Trophoblast cell (in vitro differentiated cells and primary cell): ENCODE measurements around the gene ANKUB1.

ENCODE experiments used
- DNase-seq, 2 donors: peaks; one replicate each; pipeline ENCODE4 v3.0.0-alpha.2; 2016
- H2AFZ ChIP-seq: 2 replicates; pipeline ENCODE4 v1.6.1; 2013; ENCODE audit warnings: low read length, moderate library complexity, mild to moderate bottlenecking; ENCODE audit not compliant: insufficient read depth, poor library complexity
- H2AK5ac ChIP-seq: 2 replicates; pipeline ENCODE4 v1.6.1; 2013; ENCODE audit warnings: mild to moderate bottlenecking, low read length
- H2BK120ac ChIP-seq: 2 replicates; pipeline ENCODE4 v1.6.1; 2013; ENCODE audit warnings: low read length, mild to moderate bottlenecking, moderate library complexity; ENCODE audit not compliant: insufficient read depth, poor library complexity
- H2BK12ac ChIP-seq: 2 replicates; pipeline ENCODE4 v1.6.1; 2013; ENCODE audit warnings: mild to moderate bottlenecking, low read length, moderate library complexity
- H2BK5ac ChIP-seq: 2 replicates; pipeline ENCODE4 v1.6.1; 2013; ENCODE audit warnings: low read length, low read depth, moderate library complexity, mild to moderate bottlenecking; ENCODE audit not compliant: poor library complexity
- H3K14ac ChIP-seq: 2 replicates; pipeline ENCODE4 v1.6.1; 2013; ENCODE audit warnings: mild to moderate bottlenecking, low read length
- H3K18ac ChIP-seq: 2 replicates; pipeline ENCODE4 v1.6.1; 2013; ENCODE audit warnings: mild to moderate bottlenecking, low read length
- H3K23ac ChIP-seq: 2 replicates; pipeline ENCODE4 v1.6.1; 2013; ENCODE audit warnings: low read length
- H3K27ac ChIP-seq: 2 replicates; pipeline ENCODE4 v1.5.1; 2013; ENCODE audit warnings: low read depth, mild to moderate bottlenecking, inconsistent platforms, low read length, moderate library complexity
- H3K27me3 ChIP-seq: 2 replicates; pipeline ENCODE4 v1.6.1; 2013; ENCODE audit warnings: inconsistent platforms, mild to moderate bottlenecking, low read length, moderate library complexity; ENCODE audit not compliant: insufficient read depth
- H3K36me3 ChIP-seq, 2 experiments: 1 replicate in 1 of 2; 2 replicates in 1 of 2; pipeline ENCODE4 v1.6.1; 2013; ENCODE audit warnings: low read length in 2 of 2, mild to moderate bottlenecking in 2 of 2, moderate library complexity in 1 of 2; ENCODE audit not compliant: insufficient read depth in 2 of 2, control insufficient read depth in 1 of 2
- H3K4ac ChIP-seq: 2 replicates; pipeline ENCODE4 v1.6.1; 2013; ENCODE audit warnings: low read depth, mild to moderate bottlenecking, low read length, moderate library complexity
- H3K4me1 ChIP-seq, 2 experiments: 1 replicate in 1 of 2; 2 replicates in 1 of 2; pipeline ENCODE4 v1.6.1; 2013; ENCODE audit warnings: low read length in 2 of 2, mild to moderate bottlenecking in 2 of 2, moderate library complexity in 1 of 2; ENCODE audit not compliant: insufficient read depth in 2 of 2, control insufficient read depth in 1 of 2
- H3K4me2 ChIP-seq: 2 replicates; pipeline ENCODE4 v1.6.1; 2013; ENCODE audit warnings: inconsistent platforms, mild to moderate bottlenecking, low read length, moderate library complexity
- H3K4me3 ChIP-seq: 2 replicates; pipeline ENCODE4 v1.5.1; 2013; ENCODE audit warnings: mild to moderate bottlenecking, low read depth, low read length, inconsistent platforms
- H3K79me1 ChIP-seq: one replicate; pipeline ENCODE4 v1.6.1; 2013; ENCODE audit warnings: low read length
- H3K79me2 ChIP-seq: 2 replicates; pipeline ENCODE4 v1.6.1; 2013; ENCODE audit warnings: low read length, mild to moderate bottlenecking; ENCODE audit not compliant: control insufficient read depth, insufficient read depth, poor library complexity
- H3K9ac ChIP-seq: 2 replicates; pipeline ENCODE4 v1.6.1; 2013; ENCODE audit warnings: mild to moderate bottlenecking, low read length
- H3K9me3 ChIP-seq: 2 replicates; pipeline ENCODE4 v1.6.1; 2013; ENCODE audit warnings: low read depth, mild to moderate bottlenecking, control low read depth, inconsistent platforms, low read length; ENCODE audit not compliant: insufficient read depth
- H4K12ac ChIP-seq: 2 replicates; pipeline ENCODE4 v1.6.1; 2013; ENCODE audit warnings: low read depth, mild to moderate bottlenecking, low read length, moderate library complexity
- H4K8ac ChIP-seq: 2 replicates; pipeline ENCODE4 v1.6.1; 2013; ENCODE audit warnings: low read depth, mild to moderate bottlenecking, low read length, moderate library complexity
- H4K91ac ChIP-seq: one replicate; pipeline ENCODE4 v1.6.1; 2013; ENCODE audit warnings: low read depth, mild to moderate bottlenecking, low read length, moderate library complexity
- WGBS: extraction: QIAGEN DNeasy Blood & Tissue Kit; methylation state at CpG from one replicate; pipeline ENCODE4 v1.1.7; 2013; ENCODE audit warnings: missing lambda C conversion rate; ENCODE audit not compliant: insufficient read length, insufficient coverage; ENCODE audit errors: extremely low coverage; 5-methylcytosine and 5-hydroxymethylcytosine counted together

ANKUB1 gene

DNA sequence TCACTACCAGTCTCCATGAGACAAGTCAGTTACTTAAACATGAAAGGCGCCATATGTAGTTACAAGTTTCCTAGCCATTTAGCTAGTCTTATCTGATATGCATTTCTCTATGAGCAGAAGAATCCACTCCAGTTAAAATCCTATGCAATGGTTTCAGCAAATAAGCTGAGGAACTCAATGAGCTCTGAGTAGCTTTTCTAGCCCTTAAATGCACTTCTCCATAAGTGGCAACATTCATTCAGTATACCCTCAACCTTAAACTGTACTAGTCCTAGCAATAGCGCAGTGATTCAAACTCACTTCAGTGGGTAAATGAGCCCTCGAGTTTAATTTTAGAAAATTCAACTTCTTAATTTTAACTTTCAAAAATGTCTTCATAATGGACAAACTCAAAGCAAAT is 47.7 kb downstream of the ANKUB1 start:
- H4K91ac ChIP-seq: no peak overlapping the region
- H3K4me2 ChIP-seq: no peak overlapping the region
- H3K18ac ChIP-seq: no peak overlapping the region
- H2AFZ ChIP-seq: no peak overlapping the region
- no CpG with 5 or more reads among the region's 3 CpGs for WGBS
- H3K4me1 ChIP-seq: no peaks in the 10 kb centered on the region
- no peaks in the 10 kb centered on the region for H3K79me2 ChIP-seq
- H3K79me1 ChIP-seq: no peaks in the 10 kb centered on the region
- no peak overlapping the region for H2BK120ac ChIP-seq
- no peak overlapping the region for H3K4ac ChIP-seq
- no peak overlapping the region for H2BK12ac ChIP-seq
- no peak overlapping the region for H3K9ac ChIP-seq
- no peak overlapping the region for H2AK5ac ChIP-seq
- peaks cover 6 to 12% of the 10 kb centered on the region in 2 experiments for H3K36me3 ChIP-seq
- no peaks in the 10 kb centered on the region for H3K27me3 ChIP-seq
- H3K23ac ChIP-seq: no peak overlapping the region
- no peak overlapping the region for H2BK5ac ChIP-seq
- no peak for DNase-seq
- H3K27ac ChIP-seq: no peak overlapping the region
- no peak overlapping the region for H4K8ac ChIP-seq
- H3K4me3 ChIP-seq: no peak overlapping the region
- H4K12ac ChIP-seq: no peak overlapping the region
- H3K9me3 ChIP-seq: no peaks in the 10 kb centered on the region
- no peak overlapping the region for H3K14ac ChIP-seq

- Histone ChIP-seq H3K4me3 (no peak overlapping the region), H3K27me3 (no peaks in the 10 kb centered on the region), H3K27ac (no peak overlapping the region), H3K4me2 (no peak overlapping the region), H3K79me1 (no peaks in the 10 kb centered on the region), H3K18ac (no peak overlapping the region), H4K91ac (no peak overlapping the region), H3K4me1 (no peaks in the 10 kb centered on the region), H2BK120ac (no peak overlapping the region), H2BK12ac (no peak overlapping the region), H3K14ac (no peak overlapping the region), H2AK5ac (no peak overlapping the region), H3K4ac (no peak overlapping the region), H3K79me2 (no peaks in the 10 kb centered on the region), H3K9ac (no peak overlapping the region), H2BK5ac (no peak overlapping the region), H2AFZ (no peak overlapping the region), H4K12ac (no peak overlapping the region), H4K8ac (no peak overlapping the region), H3K23ac (no peak overlapping the region), H3K36me3 (peaks cover 6 to 12% of the 10 kb centered on the region in 2 experiments), H3K9me3 (no peaks in the 10 kb centered on the region)
- no peak for DNase-seq
Observed at GRCh38 chr3:149744151-149744550, 48.2 kb downstream of the ANKUB1 start.

GRCh38 chr3:149739396-149739795 is 53.0 kb downstream of the ANKUB1 start:
- Histone ChIP-seq H3K9ac (no peak overlapping the region), H3K23ac (no peak overlapping the region), H4K12ac (no peak overlapping the region), H4K8ac (no peak overlapping the region), H2BK12ac (no peak overlapping the region), H3K9me3 (no peaks in the 10 kb centered on the region), H4K91ac (no peak overlapping the region), H3K4me1 (no peaks in the 10 kb centered on the region), H2AFZ (no peak overlapping the region), H3K79me1 (no peaks in the 10 kb centered on the region), H3K4ac (no peak overlapping the region), H2BK5ac (no peak overlapping the region), H3K4me3 (no peak overlapping the region), H2AK5ac (no peak overlapping the region), H3K27ac (no peak overlapping the region), H3K27me3 (no peaks in the 10 kb centered on the region), H3K14ac (no peak overlapping the region), H3K18ac (no peak overlapping the region), H3K4me2 (no peak overlapping the region), H3K36me3 (peaks cover 0 to 4% of the 10 kb centered on the region in 2 experiments), H2BK120ac (no peak overlapping the region), H3K79me2 (no peaks in the 10 kb centered on the region)
- DNase-seq: no peak
- WGBS: no CpG with 5 or more reads among the region's 2 CpGs

DNA sequence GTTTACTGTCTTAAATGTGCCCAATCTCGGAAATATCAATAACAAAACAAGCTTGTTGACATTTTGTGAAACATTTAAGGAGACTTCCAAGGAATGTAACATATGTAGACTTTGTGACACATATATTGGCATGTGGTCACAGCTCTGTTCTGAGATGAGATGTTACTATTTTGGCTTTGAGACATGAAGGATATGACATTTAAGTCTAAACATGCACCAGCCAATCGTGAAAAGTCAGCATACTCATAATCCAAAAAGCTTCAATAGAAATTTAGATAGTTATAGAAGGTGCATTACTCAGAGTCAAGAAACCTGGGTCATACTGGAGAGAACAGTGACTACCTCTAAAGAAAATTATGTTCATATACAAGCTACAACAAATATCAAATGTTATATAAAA is 53.5 kb downstream of the ANKUB1 start:
- no CpG with 5 or more reads among the region's 2 CpGs for WGBS
- H2BK5ac ChIP-seq: no peak overlapping the region
- no peak overlapping the region for H4K91ac ChIP-seq
- no peak overlapping the region for H3K18ac ChIP-seq
- H3K79me1 ChIP-seq: no peaks in the 10 kb centered on the region
- H3K79me2 ChIP-seq: no peaks in the 10 kb centered on the region
- no peaks in the 10 kb centered on the region for H3K4me1 ChIP-seq
- H3K4me3 ChIP-seq: no peak overlapping the region
- no peak overlapping the region for H3K4me2 ChIP-seq
- H3K9ac ChIP-seq: no peak overlapping the region
- H3K27ac ChIP-seq: no peak overlapping the region
- DNase-seq: peak in 1 of 2 donors; percentile 46
- H4K8ac ChIP-seq: no peak overlapping the region
- no peak overlapping the region for H3K14ac ChIP-seq
- peaks cover 0 to 4% of the 10 kb centered on the region in 2 experiments for H3K36me3 ChIP-seq
- no peaks in the 10 kb centered on the region for H3K27me3 ChIP-seq
- H3K9me3 ChIP-seq: no peaks in the 10 kb centered on the region
- no peak overlapping the region for H2AK5ac ChIP-seq
- no peak overlapping the region for H2BK120ac ChIP-seq
- no peak overlapping the region for H3K23ac ChIP-seq
- H2BK12ac ChIP-seq: no peak overlapping the region
- H3K4ac ChIP-seq: no peak overlapping the region
- H2AFZ ChIP-seq: no peak overlapping the region
- no peak overlapping the region for H4K12ac ChIP-seq

- Histone ChIP-seq H2BK12ac (no peak overlapping the region), H3K14ac (no peak overlapping the region), H3K9ac (no peak overlapping the region), H4K91ac (no peak overlapping the region), H3K27me3 (no peaks in the 10 kb centered on the region), H3K4me3 (no peak overlapping the region), H3K79me2 (no peaks in the 10 kb centered on the region), H3K9me3 (no peaks in the 10 kb centered on the region), H4K12ac (no peak overlapping the region), H3K4ac (no peak overlapping the region), H3K23ac (no peak overlapping the region), H3K18ac (no peak overlapping the region), H2AK5ac (no peak overlapping the region), H2BK120ac (no peak overlapping the region), H3K79me1 (no peaks in the 10 kb centered on the region), H3K27ac (no peak overlapping the region), H2BK5ac (no peak overlapping the region), H4K8ac (no peak overlapping the region), H3K4me1 (peaks cover 0 to 7% of the 10 kb centered on the region in 2 experiments), H3K4me2 (no peak overlapping the region), H3K36me3 (peaks cover 0 to 2% of the 10 kb centered on the region in 2 experiments), H2AFZ (no peak overlapping the region)
- no peak for DNase-seq
Observed at GRCh38 chr3:149736953-149737205, 55.5 kb downstream of the ANKUB1 start.
